Neural progenitor cell (in vitro differentiated cells): ENCODE measurements around the gene CLNK. TPM values are rescaled to one million over a fixed set of nuclear protein-coding genes. Genes with fewer than 3 reads are reported as not detected.
"Not testable (repeated sequence)": the region's sequence is repeated elsewhere in the genome, so short reads cannot be mapped to it uniquely, and the experiment has no call there.

Experiments
- DNase-seq: peaks from one replicate; pipeline ENCODE4 v3.0.0-alpha.2; 2016; ENCODE audit warnings: low spot score
- H2AFZ ChIP-seq: fragments of 200-600 bp; sonication (generic); replicated peaks from 2 replicates; pipeline ENCODE4 v1.6.1; 2016; ENCODE audit warnings: antibody characterized with exemption
- H3F3A ChIP-seq: fragments of 200-600 bp; sonication (generic); 2 replicates; pipeline ENCODE4 v1.6.1; 2016; ENCODE audit warnings: antibody characterized with exemption, low read depth
- H3K27ac ChIP-seq: fragments of 200-600 bp; sonication (generic); 2 replicates; pipeline ENCODE4 v1.5.1; 2016; ENCODE audit warnings: mild to moderate bottlenecking
- H3K27me3 ChIP-seq: fragments of 200-600 bp; sonication (generic); 2 replicates; pipeline ENCODE4 v1.6.1; 2016; ENCODE audit warnings: mild to moderate bottlenecking, moderate library complexity
- H3K36me3 ChIP-seq: fragments of 200-600 bp; sonication (generic); 2 replicates; pipeline ENCODE4 v1.5.1; 2016
- H3K4me1 ChIP-seq: fragments of 200-600 bp; sonication (generic); 2 replicates; pipeline ENCODE4 v1.6.1; 2016; ENCODE audit warnings: mixed run types
- H3K4me2 ChIP-seq: fragments of 200-600 bp; sonication (generic); 2 replicates; pipeline ENCODE4 v1.6.1; 2016
- H3K4me3 ChIP-seq: fragments of 200-600 bp; sonication (generic); 2 replicates; pipeline ENCODE4 v1.5.1; 2016
- H3K79me2 ChIP-seq: fragments of 200-600 bp; sonication (generic); 2 replicates; pipeline ENCODE4 v1.6.1; 2016; ENCODE audit warnings: low read depth
- H3K9ac ChIP-seq: fragments of 200-600 bp; sonication (generic); 2 replicates; pipeline ENCODE4 v1.6.1; 2016
- H3K9me3 ChIP-seq: fragments of 200-600 bp; sonication (generic); 2 replicates; pipeline ENCODE4 v1.5.1; 2016; ENCODE audit warnings: low read depth
- H4K20me1 ChIP-seq: fragments of 200-600 bp; sonication (generic); 2 replicates; pipeline ENCODE4 v1.6.1; 2016; ENCODE audit warnings: low read depth
- H3K27ac Mint-ChIP-seq: 3 replicates; pipeline ENCODE4 v1.8.0; 2021; ENCODE audit warnings: mixed read lengths
- H3K27me3 Mint-ChIP-seq: 2 replicates; pipeline ENCODE4 v1.8.0; 2022; ENCODE audit warnings: low read depth, mild to moderate bottlenecking, inconsistent platforms, moderate library complexity, mixed read lengths; ENCODE audit not compliant: insufficient read depth
- H3K36me3 Mint-ChIP-seq: 3 replicates; pipeline ENCODE4 v1.8.0; 2021; ENCODE audit warnings: mixed read lengths
- H3K4me1 Mint-ChIP-seq: 3 replicates; pipeline ENCODE4 v1.8.0; 2021; ENCODE audit warnings: mixed read lengths
- H3K4me3 Mint-ChIP-seq: 3 replicates; pipeline ENCODE4 v1.8.0; 2021; ENCODE audit warnings: mild to moderate bottlenecking, moderate library complexity, mixed read lengths
- H3K9me3 Mint-ChIP-seq: 3 replicates; pipeline ENCODE4 v1.8.0; 2020; ENCODE audit warnings: mixed read lengths
- EZH2 ChIP-seq: fragments of 200-600 bp; sonication (generic); IDR thresholded peaks from 2 replicates; pipeline ENCODE4 v1.6.1; 2017; ENCODE audit warnings: antibody characterized with exemption, mild to moderate bottlenecking, moderate library complexity
- EZH2phosphoT487 ChIP-seq: fragments of 200-600 bp; sonication (generic); IDR thresholded peaks from 2 replicates; pipeline ENCODE4 v1.6.1; 2017; ENCODE audit warnings: antibody characterized with exemption
- total RNA-seq: library from RNA; depleted of rRNA; stranded (reverse); fragments of >200 nt; gene quantifications from 2 replicates; pipeline ENCODE4 v1.2.3, GENCODE V29; 2015; ENCODE audit warnings: low replicate concordance
- TF ChIP-seq, protein P1 (sequence below): fragments of 200-600 bp; sonication (generic); IDR thresholded peaks from 2 replicates; pipeline ENCODE4 v1.5.1; 2017; ENCODE audit warnings: antibody characterized with exemption, mild to moderate bottlenecking

CLNK gene
- total RNA-seq, 1 donor from 2014 or later, result not detected

DNA sequence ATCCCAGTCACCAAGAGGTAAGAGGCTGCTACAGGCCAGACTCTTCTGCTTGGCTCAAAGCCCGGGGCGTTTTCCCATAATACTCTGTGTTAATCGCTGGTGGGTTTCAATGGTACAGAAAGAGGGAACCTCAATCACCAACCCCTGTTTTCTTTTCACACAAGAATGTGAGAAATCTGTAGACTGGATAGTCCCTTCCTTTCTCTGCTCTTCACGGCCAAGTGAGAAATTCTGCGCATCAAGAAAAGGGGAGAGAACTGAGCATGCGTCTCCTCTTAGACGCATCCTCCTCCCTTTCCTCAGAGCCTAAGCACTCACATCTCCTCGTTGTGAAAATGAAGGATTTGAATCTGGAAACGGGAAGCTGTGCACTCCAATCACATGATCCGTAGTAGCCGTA lies 64.7 kb downstream of the CLNK start:
- peaks cover 6% of the 10 kb centered on the region for H3K4me1 Mint-ChIP-seq
- TF ChIP-seq, protein P1, sequence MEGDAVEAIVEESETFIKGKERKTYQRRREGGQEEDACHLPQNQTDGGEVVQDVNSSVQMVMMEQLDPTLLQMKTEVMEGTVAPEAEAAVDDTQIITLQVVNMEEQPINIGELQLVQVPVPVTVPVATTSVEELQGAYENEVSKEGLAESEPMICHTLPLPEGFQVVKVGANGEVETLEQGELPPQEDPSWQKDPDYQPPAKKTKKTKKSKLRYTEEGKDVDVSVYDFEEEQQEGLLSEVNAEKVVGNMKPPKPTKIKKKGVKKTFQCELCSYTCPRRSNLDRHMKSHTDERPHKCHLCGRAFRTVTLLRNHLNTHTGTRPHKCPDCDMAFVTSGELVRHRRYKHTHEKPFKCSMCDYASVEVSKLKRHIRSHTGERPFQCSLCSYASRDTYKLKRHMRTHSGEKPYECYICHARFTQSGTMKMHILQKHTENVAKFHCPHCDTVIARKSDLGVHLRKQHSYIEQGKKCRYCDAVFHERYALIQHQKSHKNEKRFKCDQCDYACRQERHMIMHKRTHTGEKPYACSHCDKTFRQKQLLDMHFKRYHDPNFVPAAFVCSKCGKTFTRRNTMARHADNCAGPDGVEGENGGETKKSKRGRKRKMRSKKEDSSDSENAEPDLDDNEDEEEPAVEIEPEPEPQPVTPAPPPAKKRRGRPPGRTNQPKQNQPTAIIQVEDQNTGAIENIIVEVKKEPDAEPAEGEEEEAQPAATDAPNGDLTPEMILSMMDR, result no peak
- TF ChIP-seq EZH2phosphoT487 (no peak), EZH2 (no peak)
- peaks cover 6% of the 10 kb centered on the region for H3K27me3 Mint-ChIP-seq
- H3K79me2 ChIP-seq, result no peaks in the 10 kb centered on the region
- H3K36me3 Mint-ChIP-seq, result no peaks in the 10 kb centered on the region
- H3K27ac ChIP-seq, result no peak overlapping the region
- no peaks in the 10 kb centered on the region for H3K36me3 ChIP-seq
- no peak overlapping the region for H3K4me3 ChIP-seq
- DNase-seq, result no peak
- no peaks in the 10 kb centered on the region for H4K20me1 ChIP-seq
- H3K4me1 ChIP-seq, result no peaks in the 10 kb centered on the region
- H3K9me3 Mint-ChIP-seq, result no peaks in the 10 kb centered on the region
- no peaks in the 10 kb centered on the region for H3F3A ChIP-seq
- no peak overlapping the region for H3K4me2 ChIP-seq
- H3K9me3 ChIP-seq, result no peaks in the 10 kb centered on the region
- no peak overlapping the region for H3K4me3 Mint-ChIP-seq
- H3K27ac Mint-ChIP-seq, result peak overlapping the region; percentile 18
- no peaks in the 10 kb centered on the region for H3K27me3 ChIP-seq
- H3K9ac ChIP-seq, result no peak overlapping the region
- H2AFZ ChIP-seq, result no peak overlapping the region

DNA sequence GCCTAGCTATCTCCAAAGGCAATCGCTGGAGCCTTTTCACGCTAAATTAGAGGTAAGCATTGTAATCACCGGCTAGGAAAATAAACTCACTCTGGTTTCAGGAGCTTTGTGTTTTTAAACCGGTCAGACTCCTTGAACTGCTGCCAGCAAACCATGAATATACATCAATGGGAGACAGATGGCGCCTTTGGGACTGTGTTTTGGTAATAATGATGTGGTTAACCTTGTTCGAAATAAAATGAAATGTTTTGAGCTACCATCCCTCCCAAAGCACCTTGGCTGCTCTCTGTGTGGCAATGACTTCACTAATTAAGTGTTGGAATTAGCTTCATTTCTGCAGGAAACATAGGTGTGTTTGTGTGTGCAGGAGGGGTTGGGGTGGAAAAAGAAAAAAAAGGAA lies 65.3 kb downstream of the CLNK start:
- peaks cover 6% of the 10 kb centered on the region for H3K4me1 Mint-ChIP-seq
- Histone ChIP-seq H2AFZ (no peak overlapping the region), H3K9ac (no peak overlapping the region), H3K4me1 (no peaks in the 10 kb centered on the region), H3K27me3 (no peaks in the 10 kb centered on the region), H3K4me2 (no peak overlapping the region), H3K27ac (no peak overlapping the region), H3F3A (no peaks in the 10 kb centered on the region), H4K20me1 (no peaks in the 10 kb centered on the region), H3K36me3 (no peaks in the 10 kb centered on the region), H3K4me3 (no peak overlapping the region), H3K9me3 (no peaks in the 10 kb centered on the region), H3K79me2 (no peaks in the 10 kb centered on the region)
- H3K4me3 Mint-ChIP-seq, result no peak overlapping the region
- no peaks in the 10 kb centered on the region for H3K9me3 Mint-ChIP-seq
- TF ChIP-seq, protein P1, result peak; percentile 6
- TF ChIP-seq EZH2 (no peak), EZH2phosphoT487 (no peak)
- no peaks in the 10 kb centered on the region for H3K36me3 Mint-ChIP-seq
- peaks cover 4% of the 10 kb centered on the region for H3K27me3 Mint-ChIP-seq
- H3K27ac Mint-ChIP-seq, result no peak overlapping the region
- DNase-seq, result no peak

DNA sequence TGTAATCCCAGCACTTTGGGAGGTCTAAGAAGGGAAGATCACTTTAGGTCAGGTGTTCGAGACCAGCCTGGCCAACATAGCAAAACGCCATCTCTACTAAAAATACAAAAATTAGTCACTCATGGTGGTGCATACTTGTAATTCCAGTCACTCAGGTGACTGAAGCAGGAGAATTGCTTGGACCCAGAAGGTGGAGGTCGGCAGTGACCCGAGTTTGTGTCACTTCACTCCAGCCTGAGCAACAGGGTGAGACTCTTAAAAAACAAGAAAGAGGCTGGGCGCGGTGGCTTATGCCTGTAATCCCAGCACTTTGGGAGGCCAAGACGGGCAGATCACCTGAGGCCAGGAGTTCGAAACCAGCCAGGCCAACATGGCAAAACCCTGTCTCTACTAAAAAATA lies 69.6 kb downstream of the CLNK start:
- not testable (repeated sequence) for H2AFZ ChIP-seq, H3K9me3 ChIP-seq, H3K27ac Mint-ChIP-seq, H3K36me3 Mint-ChIP-seq, H3K4me2 ChIP-seq, H3K9ac ChIP-seq, H4K20me1 ChIP-seq, H3K4me1 ChIP-seq, H3K27me3 Mint-ChIP-seq, H3K27me3 ChIP-seq, H3F3A ChIP-seq, DNase-seq, H3K4me3 Mint-ChIP-seq, H3K27ac ChIP-seq, H3K4me3 ChIP-seq, H3K9me3 Mint-ChIP-seq, H3K36me3 ChIP-seq, H3K79me2 ChIP-seq
- peaks cover 10% of the 10 kb centered on the region for H3K4me1 Mint-ChIP-seq

DNA sequence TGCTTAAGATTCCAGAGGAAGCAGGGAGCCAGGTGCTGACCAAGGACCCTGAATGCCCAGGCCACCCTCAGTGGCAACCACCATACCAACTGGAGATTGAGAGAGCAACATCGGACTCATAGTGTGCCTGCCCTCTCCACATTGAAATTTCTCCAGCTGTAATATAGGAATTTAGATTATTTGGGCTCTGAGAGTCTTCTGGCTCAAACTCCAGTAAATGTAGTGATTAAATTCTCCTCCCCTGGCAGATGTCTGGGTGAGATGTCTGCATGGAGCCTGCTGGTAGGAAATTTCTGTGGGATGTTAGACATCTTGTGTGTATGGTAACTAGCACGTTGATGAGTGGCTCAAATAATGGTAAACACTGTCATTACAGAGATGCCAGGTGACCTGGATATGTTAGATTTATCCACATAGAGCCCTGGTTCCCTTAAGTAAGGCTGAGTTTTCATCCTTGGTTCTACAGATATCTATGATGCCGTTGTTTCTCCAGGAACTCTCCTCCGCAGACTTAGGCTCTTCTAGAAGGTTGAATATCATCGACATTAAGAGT lies 70.6 kb downstream of the CLNK start:
- Histone ChIP-seq H3K4me1 (no peaks in the 10 kb centered on the region), H3K27ac (no peak overlapping the region), H3K4me3 (no peak overlapping the region), H4K20me1 (no peaks in the 10 kb centered on the region), H3F3A (no peaks in the 10 kb centered on the region), H3K9me3 (no peaks in the 10 kb centered on the region), H3K27me3 (no peaks in the 10 kb centered on the region), H3K79me2 (no peaks in the 10 kb centered on the region), H3K9ac (no peak overlapping the region), H2AFZ (no peak overlapping the region), H3K36me3 (no peaks in the 10 kb centered on the region), H3K4me2 (no peak overlapping the region)
- H3K27me3 Mint-ChIP-seq, result peaks cover 9% of the 10 kb centered on the region
- no peak overlapping the region for H3K27ac Mint-ChIP-seq
- H3K36me3 Mint-ChIP-seq, result no peaks in the 10 kb centered on the region
- H3K4me3 Mint-ChIP-seq, result no peak overlapping the region
- no peak for DNase-seq
- TF ChIP-seq EZH2 (no peak), EZH2phosphoT487 (no peak)
- TF ChIP-seq, protein P1, result no peak
- H3K9me3 Mint-ChIP-seq, result no peaks in the 10 kb centered on the region
- H3K4me1 Mint-ChIP-seq, result peaks cover 4% of the 10 kb centered on the region
